ENCODE results near the gene COX14.

Gene COX14

DNA sequence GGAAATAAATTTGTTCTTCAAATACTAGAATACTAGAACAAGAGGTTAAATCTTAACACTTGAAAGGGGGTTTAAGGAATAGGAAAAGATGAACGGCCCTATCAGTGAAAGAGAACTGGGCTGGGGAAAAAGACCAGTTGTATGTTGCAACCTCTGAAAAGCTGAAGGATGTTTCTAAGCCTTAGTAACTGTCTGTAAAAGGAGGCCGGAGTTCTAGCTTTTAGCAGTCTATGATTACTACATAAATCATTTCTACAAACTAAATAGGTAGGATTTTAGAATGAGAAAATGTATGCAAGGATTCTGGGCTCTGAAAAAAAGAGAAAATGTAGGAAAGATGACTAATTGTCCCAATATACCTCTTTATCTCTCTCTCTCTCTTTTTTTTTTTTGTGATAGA lies 50.2 kb downstream of the COX14 start:
- no peak overlapping the region for H3K4me3 ChIP-seq (ENCODE audit: control insufficient read depth, low read depth, low read length)
- TF ChIP-seq, protein P1, sequence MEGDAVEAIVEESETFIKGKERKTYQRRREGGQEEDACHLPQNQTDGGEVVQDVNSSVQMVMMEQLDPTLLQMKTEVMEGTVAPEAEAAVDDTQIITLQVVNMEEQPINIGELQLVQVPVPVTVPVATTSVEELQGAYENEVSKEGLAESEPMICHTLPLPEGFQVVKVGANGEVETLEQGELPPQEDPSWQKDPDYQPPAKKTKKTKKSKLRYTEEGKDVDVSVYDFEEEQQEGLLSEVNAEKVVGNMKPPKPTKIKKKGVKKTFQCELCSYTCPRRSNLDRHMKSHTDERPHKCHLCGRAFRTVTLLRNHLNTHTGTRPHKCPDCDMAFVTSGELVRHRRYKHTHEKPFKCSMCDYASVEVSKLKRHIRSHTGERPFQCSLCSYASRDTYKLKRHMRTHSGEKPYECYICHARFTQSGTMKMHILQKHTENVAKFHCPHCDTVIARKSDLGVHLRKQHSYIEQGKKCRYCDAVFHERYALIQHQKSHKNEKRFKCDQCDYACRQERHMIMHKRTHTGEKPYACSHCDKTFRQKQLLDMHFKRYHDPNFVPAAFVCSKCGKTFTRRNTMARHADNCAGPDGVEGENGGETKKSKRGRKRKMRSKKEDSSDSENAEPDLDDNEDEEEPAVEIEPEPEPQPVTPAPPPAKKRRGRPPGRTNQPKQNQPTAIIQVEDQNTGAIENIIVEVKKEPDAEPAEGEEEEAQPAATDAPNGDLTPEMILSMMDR (IDR thresholded peaks at IDR 0.05; ENCODE audit: control insufficient read depth, insufficient read depth, low read depth, low read length, missing control alignments), result no peak
- DNase-seq (ENCODE audit: low read depth), result no peak

DNA sequence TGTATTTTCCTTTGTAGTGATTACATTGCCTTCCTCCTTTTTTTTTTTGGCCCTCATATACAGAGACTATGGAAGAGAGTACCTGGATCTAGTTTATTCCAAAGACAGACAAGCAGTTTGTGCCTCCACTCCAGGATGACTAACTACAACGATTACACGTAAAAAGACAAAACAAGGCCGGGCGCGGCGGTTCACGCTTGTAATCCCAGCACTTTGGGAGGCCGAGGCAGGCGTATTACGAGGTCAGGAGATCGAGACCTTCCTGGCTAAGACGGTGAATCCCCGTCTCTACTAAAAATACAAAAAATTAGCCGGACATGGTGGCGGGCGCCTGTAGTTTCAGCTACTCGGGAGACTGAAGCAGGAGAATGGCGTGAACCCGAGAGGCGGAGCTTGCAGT lies 52.9 kb downstream of the COX14 start:
- TF ChIP-seq, protein P1 (IDR thresholded peaks at IDR 0.05; ENCODE audit: control insufficient read depth, insufficient read depth, low read depth, low read length, missing control alignments), result no peak
- no peak for DNase-seq (ENCODE audit: low read depth)
- H3K4me3 ChIP-seq (ENCODE audit: control insufficient read depth, low read depth, low read length), result no peak overlapping the region

DNA sequence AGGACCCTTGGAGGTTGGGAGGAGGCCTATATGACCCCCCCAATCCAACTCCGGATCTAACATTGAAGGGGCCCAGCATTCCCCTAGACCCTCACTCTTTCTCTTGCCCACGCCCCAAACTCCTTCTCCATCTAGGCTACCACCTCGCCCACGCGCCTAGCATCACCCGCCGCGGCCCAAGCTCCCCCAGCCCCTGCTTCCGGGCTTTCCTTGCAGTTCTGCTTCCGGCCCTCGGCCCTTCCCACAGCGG lies 54.7 kb downstream of the COX14 start:
- peak overlapping the region; percentile 91 for H3K4me3 ChIP-seq (ENCODE audit: control insufficient read depth, low read depth, low read length)
- DNase-seq (ENCODE audit: low read depth), result no peak
- TF ChIP-seq, protein P1 (IDR thresholded peaks at IDR 0.05; ENCODE audit: control insufficient read depth, insufficient read depth, low read depth, low read length, missing control alignments), result no peak

DNA sequence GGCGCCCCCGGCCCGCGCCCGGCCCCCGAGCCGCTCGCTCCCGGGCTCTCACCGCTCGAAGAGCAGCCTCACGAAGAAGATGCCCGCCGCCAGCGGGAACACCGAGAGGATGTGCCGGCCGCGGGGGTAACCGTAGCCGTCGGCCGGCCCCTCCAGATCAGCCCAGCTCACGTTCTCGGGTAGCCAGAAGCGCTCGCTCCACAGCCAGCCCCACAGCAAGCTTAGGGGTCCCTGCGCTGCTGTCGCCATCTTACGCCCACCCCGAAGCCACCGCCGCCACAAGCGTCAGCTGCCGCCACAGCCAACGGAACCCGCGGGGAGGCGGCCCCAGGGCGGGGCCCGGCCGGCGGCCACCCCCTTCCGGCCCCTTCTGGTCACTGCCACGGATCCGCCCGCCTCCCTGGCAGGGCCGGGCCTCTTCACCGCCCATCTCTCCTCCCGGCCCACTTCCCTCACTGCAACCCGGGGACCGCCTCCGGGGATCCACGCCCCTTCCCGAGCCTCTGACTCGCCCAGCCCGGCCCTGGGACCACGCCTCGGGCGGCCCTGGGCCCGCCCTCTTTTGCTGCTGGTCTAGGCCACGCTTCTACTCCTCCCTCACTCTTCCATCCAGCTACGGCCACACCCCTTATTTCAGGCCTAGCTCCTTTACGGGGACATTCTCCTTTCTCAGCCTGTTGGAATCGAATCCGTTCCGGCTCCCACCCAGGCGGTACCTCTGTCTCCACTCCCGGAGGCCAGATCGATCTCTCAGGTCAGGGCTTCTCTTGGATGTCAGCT lies 55.2 kb downstream of the COX14 start, which contains the start of gene CERS5:
CERS5 (minus strand) TSS at position 321 of the 780 bp plus-strand sequence; CDS start at position 249, 72 bp downstream.
- peak within 1 kb of the TSS; percentile 91 for H3K4me3 ChIP-seq (ENCODE audit: control insufficient read depth, low read depth, low read length)
- DNase-seq (ENCODE audit: low read depth), result peak; percentile 93
- TF ChIP-seq, protein P1 (IDR thresholded peaks at IDR 0.05; ENCODE audit: control insufficient read depth, insufficient read depth, low read depth, low read length, missing control alignments), result no peak
